Upper lobe of right lung (tissue), 1 donor: ENCODE measurements around the gene KBTBD13. TPM values are rescaled to one million over a fixed set of nuclear protein-coding genes. Genes with fewer than 3 reads are reported as not detected.

Experiments
- ATAC-seq: fragments of 200-7000 bp; cut with Tn5 transposase; one replicate; pipeline ENCODE4 v1.9.1; 2020; ENCODE audit warnings: mild to moderate bottlenecking, moderate library complexity
- DNase-seq: peaks from one replicate; pipeline ENCODE4 v3.0.0-alpha.2; 2020
- H3K27ac ChIP-seq: fragments of 200-600 bp; one replicate; pipeline ENCODE4 v1.8.0; 2022
- H3K27me3 ChIP-seq: fragments of 200-600 bp; one replicate; pipeline ENCODE4 v1.8.0; 2022; ENCODE audit warnings: mild to moderate bottlenecking
- H3K36me3 ChIP-seq: fragments of 200-600 bp; one replicate; pipeline ENCODE4 v1.8.0; 2022
- H3K4me1 ChIP-seq: fragments of 200-600 bp; one replicate; pipeline ENCODE4 v1.8.0; 2022
- H3K4me3 ChIP-seq: fragments of 200-600 bp; one replicate; pipeline ENCODE4 v1.8.0; 2022; ENCODE audit warnings: mild to moderate bottlenecking
- H3K9me3 ChIP-seq: fragments of 200-600 bp; one replicate; pipeline ENCODE4 v1.8.0; 2022
- intact Hi-C: fragments of 100-400 bp; cut with DNase I; formaldehyde crosslinking; loops from one replicate; pipeline ENCODE4 v1.11.0; 2022
- total RNA-seq: library from RNA; stranded (reverse); fragmentation: NEBNext Ultra II Directional; extraction: Animal tissue kit (Norgen Biotek cat#: 25700); gene quantifications from one replicate; pipeline ENCODE4 v1.2.1, GENCODE V29; 2021
- TF ChIP-seq, protein P1 (sequence below): fragments of 200-600 bp; IDR thresholded peaks from one replicate; pipeline ENCODE4 v1.8.0; 2022; ENCODE audit warnings: antibody characterized with exemption
- donor health status: DM: no; HTN: yes; CAD: no; lungs with severe emphysema.

KBTBD13 gene
- total RNA-seq, 1 donor from 2014 or later, result not detected

DNA sequence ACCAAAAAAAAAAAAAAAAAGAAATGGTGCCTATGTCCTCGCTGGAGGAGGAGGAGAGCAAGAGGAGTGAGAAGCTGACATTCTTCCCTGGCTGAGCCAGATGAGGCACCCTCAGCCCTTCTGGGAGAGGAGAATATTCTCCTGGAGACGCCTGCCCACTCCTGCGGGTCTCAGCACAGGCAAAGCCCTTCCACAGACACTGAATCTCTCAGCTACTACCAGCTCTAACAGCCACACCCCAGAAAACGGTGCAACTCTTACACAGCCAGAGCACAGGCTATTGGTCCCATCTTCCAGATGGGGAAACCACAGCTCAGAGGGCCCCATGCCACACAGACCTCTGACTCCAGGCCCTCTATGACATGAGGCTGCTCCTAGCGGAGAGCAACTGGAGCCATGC, 14.5 kb upstream of the KBTBD13 start:
- Histone ChIP-seq H3K4me3 (no peak overlapping the region), H3K27ac (no peak overlapping the region), H3K36me3 (peaks cover 4% of the 10 kb centered on the region), H3K9me3 (no peaks in the 10 kb centered on the region), H3K4me1 (peaks cover 6% of the 10 kb centered on the region), H3K27me3 (peaks cover 11% of the 10 kb centered on the region)
- DNase-seq (no peak), ATAC-seq (no peak)
- intact Hi-C loops, result no loop called here
- TF ChIP-seq, protein P1, sequence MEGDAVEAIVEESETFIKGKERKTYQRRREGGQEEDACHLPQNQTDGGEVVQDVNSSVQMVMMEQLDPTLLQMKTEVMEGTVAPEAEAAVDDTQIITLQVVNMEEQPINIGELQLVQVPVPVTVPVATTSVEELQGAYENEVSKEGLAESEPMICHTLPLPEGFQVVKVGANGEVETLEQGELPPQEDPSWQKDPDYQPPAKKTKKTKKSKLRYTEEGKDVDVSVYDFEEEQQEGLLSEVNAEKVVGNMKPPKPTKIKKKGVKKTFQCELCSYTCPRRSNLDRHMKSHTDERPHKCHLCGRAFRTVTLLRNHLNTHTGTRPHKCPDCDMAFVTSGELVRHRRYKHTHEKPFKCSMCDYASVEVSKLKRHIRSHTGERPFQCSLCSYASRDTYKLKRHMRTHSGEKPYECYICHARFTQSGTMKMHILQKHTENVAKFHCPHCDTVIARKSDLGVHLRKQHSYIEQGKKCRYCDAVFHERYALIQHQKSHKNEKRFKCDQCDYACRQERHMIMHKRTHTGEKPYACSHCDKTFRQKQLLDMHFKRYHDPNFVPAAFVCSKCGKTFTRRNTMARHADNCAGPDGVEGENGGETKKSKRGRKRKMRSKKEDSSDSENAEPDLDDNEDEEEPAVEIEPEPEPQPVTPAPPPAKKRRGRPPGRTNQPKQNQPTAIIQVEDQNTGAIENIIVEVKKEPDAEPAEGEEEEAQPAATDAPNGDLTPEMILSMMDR, result no peak

DNA sequence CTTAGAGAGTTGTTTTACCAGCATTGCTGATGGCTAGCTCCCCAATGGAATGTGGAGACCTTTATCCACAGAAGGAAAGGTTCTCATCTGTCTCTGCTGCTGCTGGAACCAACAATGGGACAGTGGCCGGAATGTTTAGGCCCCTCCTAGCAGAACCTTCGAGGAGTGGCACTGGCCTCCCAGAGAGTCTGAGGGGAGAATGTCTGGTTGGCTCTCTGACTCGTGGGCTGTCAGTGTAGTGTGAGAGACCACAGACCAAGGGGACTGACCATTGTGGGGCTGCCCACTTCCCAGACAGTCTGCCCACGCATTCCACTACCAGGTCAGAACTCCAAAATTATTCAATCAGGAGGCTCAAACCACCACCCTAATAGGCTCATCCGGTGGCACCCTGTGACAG, 13.8 kb upstream of the KBTBD13 start:
- no peak for ATAC-seq
- no peak overlapping the region for H3K4me3 ChIP-seq
- peaks cover 6% of the 10 kb centered on the region for H3K4me1 ChIP-seq
- no peak for DNase-seq
- intact Hi-C loops, result no loop called here
- TF ChIP-seq, protein P1, result no peak
- no peak overlapping the region for H3K27ac ChIP-seq
- no peaks in the 10 kb centered on the region for H3K36me3 ChIP-seq
- peaks cover 17% of the 10 kb centered on the region for H3K27me3 ChIP-seq
- H3K9me3 ChIP-seq, result no peaks in the 10 kb centered on the region

DNA sequence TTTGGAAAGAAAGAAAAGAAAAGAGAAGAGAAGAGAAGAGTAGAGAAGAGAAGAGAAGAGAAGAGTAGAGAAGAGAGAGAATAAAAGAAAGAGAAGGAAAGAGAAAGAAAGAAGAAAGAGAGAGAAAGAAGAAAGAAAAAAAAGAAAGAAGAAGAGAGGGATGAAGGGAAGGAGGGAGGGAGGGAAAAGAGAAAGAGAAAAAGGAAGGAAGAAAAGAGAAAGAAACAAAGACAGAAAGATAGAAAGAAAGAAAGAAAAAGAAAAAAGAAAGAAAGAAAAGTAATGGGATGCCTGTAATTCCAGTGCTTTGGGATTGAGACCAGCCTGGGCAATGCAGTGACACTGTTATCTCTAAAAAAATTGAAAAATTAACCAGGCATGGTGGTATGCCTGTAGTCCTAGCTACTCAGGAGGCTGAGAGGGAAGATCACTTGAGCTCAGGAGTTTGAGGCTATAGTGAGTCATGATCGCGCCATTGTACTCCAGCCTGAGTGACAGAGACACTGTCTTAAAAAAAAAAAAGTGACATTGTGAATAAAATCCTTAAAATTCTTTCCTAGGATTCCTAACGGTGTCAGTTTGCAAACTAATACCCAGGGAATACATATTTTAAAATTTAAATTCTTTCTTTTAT, 10.4 kb upstream of the KBTBD13 start:
- ATAC-seq (no peak), DNase-seq (no peak)
- Histone ChIP-seq H3K4me1 (peaks cover 12% of the 10 kb centered on the region), H3K27me3 (peaks cover 19% of the 10 kb centered on the region), H3K36me3 (no peaks in the 10 kb centered on the region), H3K9me3 (no peaks in the 10 kb centered on the region), H3K4me3 (peak overlapping the region; percentile 49), H3K27ac (peak overlapping the region; percentile 69)
- intact Hi-C loops, result no loop called here
- TF ChIP-seq, protein P1, result no peak

DNA sequence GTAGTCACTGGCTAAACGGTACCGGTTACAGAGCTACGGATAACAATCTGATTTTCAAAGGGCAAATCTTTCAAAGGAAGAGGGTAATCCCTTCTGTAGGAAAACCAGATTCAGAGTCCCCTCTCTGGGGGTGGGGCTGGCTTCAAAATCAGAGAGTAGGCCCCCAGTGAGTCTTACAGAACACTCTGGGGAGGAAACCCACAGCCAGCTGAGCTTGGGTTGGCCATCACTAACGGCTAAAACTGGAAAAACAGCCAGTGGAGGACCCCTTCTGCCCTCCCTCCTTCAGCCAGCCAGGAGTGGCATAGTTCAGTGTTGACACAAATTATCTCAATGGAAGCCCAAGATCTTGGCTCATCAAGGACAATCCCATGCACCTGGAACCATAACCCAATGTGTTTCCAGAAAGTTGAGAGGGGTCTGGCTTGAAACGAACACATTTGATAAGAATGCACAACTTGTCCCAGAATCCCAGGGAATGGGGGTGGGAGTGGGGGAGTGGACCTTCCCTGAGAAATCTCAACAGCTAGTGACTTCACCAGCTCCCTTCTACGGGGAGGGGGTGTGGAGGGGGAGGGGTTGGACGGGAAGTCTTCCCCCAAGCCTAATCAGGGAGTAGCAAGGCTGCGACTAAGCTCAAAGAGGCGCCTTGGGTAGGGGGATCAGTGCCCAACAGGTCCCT, 9.8 kb upstream of the KBTBD13 start:
- DNase-seq, result no peak
- intact Hi-C loops, result no loop called here
- Histone ChIP-seq H3K36me3 (no peaks in the 10 kb centered on the region), H3K27me3 (peaks cover 19% of the 10 kb centered on the region), H3K27ac (peak overlapping the region; percentile 83), H3K4me3 (peak overlapping the region; percentile 49), H3K9me3 (no peaks in the 10 kb centered on the region), H3K4me1 (peaks cover 17% of the 10 kb centered on the region)
- ATAC-seq, result peak; percentile 7
- TF ChIP-seq, protein P1, result no peak

DNA sequence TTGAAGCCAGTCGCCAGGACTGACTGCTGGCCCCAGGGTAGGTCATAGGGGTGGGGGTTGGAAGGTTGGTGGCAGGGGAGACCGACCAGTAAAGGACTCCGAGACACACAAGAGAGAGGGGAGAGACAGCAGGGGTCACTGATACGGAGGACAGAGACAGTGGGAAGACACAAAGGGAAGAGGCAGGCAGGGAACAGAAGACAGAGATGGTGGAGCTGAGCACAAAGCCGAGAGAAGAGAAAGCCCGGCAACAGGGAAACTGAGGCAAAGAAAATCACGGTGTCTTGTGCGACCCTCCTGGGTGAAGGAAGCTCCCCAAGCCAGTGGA, 9.3 kb upstream of the KBTBD13 start:
- peaks cover 19% of the 10 kb centered on the region for H3K27me3 ChIP-seq
- H3K4me1 ChIP-seq, result peaks cover 17% of the 10 kb centered on the region
- no peak for ATAC-seq

More for the DNA sequence above, 9.3 kb upstream of the KBTBD13 start:
- peak overlapping the region; percentile 49 for H3K4me3 ChIP-seq
- H3K27ac ChIP-seq, result peak overlapping the region; percentile 83
- no peak for DNase-seq
- H3K36me3 ChIP-seq, result no peaks in the 10 kb centered on the region
- no peaks in the 10 kb centered on the region for H3K9me3 ChIP-seq
- TF ChIP-seq, protein P1, result no peak
- intact Hi-C loops, result no loop called here
